C1 segment of cervical spinal cord (tissue), 14 donors: ENCODE results near the gene CCR1.
A peak's percentile ranks its signal among the peaks of the same experiment; 100 is the strongest.
"Not testable (repeated sequence)": the region's sequence is repeated elsewhere in the genome, so short reads cannot be mapped to it uniquely, and the experiment has no call there.

Experiments
- DNase-seq, 14 donors: peaks; one replicate each; lab custom pipeline; 2025; lab: John Stamatoyannopoulos, UW

CCR1 gene

DNA sequence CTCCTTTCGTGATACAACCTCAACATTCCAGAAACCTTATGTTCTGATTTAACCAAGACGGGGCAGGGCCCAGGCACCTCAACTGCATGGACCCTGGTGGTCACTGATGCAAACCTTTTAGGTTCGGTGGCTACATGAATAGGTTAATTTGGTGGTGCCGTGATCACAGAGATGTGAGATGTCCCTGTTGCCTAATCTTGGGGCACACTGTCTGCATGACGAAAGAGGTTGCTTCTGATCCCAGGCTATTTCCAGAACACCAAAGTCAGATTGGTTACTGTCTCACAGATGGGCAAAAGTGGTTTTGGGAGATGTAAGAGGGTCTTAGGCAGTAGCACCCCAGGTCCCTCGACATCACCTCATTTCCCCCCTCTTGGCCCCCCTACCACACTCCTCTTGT lies 4.0 kb upstream of the CCR1 start:
- DNase-seq: no peak

DNA sequence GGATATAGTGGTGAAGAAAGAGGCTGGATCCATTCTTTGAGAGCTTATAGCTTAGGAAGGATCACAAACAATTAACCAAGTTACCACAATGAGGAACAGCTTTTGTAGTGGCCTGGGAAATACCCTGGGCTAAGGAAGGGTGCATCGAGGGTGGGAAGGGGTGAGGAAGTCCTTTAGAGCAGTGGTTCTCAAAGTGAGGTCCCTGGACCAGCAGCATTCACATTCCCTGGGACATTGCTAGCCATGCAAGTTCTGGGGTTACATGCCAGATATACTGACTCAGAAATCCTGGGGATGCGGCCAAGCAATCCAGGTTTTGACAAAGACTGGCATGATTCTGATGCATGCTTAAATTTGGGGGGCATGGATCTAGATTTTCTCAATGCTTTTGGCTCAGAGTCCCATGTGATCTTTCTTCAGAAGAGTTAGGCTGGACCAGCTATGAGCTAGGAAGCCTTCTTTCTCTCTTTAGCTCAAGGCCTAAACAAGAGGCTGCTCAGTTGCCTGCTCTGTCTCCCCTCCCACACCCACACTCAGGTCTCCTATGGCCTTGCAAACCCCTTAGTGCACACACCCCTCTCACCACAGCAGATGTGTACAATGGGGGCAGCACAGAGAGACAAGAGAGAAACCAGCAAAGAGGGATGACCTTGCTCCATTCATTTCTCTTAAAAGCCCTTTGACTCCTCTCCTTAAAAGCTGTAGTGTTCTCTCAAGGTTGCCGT lies 1.8 kb upstream of the CCR1 start:
- DNase-seq: no peak

- no peak for DNase-seq
Measured at GRCh38 chr3:46209053-46209452, 940 bp upstream of the CCR1 start.

DNA sequence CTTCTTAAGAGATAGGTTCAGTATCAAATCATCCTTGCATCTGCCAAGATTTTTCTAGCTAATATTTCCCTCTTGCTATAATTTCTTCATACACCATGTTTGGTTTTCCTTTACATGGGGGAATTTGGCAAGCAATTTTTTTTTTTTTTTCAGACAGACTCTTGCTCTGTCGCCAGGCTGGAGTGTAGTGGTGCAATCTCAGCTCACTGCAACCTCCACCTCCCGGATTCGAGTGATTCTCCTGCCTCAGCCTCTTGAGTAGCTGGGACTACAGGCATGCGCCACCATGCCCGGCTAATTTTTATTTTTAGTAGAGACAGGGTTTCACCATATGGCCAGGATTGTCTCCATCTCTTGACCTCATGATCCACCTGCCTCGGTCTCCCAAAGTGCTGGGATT lies 599 bp downstream of the CCR1 start:
- not testable (repeated sequence) for DNase-seq

GRCh38 chr3:46206282-46207015 lies 1.7 kb downstream of the CCR1 start:
- DNase-seq: no peak

DNA sequence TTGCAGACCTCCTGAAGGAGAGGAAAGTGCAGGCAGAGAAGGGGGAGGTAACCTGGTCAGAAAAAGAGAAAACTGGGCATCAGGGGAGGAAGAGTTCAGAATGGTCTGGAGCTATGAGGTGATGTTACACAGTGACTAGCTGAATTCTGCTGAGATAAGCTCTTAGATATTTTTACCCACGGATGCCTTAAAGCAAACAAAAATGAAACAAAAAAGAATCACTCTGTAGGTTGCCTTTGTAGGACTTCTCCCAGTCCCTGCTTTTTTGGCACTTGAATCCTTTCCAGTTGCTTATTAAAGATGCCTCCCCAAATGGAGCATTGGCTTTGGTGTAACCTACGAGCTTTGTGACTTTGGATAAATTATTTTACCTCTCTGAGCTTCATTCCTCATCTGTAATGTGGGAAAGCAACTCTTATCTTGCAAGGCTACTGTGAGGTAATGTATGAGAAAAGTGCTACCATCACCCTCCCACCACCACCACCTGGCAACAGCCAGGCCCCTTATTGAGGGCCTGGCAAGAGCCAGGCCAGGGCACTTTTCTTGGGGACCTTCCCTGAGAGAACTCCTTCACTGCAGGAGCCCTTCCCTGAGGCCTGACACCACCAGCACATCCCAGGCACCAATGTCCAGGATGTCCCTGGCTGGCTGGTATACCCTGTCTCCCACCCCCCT lies 2.7 kb downstream of the CCR1 start:
- no peak for DNase-seq

DNA sequence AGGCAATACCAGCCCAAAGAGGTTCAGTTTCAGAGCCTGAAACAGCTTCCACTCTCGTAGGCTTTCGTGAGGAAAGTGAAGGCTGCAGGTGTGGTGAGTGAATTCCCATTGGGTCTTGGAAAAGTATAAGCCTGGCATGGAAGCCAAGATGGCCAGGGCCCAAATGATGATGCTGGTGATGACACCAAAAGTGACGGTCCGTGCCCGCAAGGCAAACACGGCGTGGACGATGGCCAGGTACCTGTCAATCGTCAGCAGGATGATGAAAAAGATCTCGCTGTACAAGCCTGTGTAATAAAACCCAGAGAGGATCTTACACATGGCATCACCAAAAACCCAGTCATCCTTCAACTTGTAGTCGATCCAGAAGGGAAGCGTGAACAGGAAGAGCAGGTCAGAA lies 4.4 kb downstream of the CCR1 start:
- no peak for DNase-seq

DNA sequence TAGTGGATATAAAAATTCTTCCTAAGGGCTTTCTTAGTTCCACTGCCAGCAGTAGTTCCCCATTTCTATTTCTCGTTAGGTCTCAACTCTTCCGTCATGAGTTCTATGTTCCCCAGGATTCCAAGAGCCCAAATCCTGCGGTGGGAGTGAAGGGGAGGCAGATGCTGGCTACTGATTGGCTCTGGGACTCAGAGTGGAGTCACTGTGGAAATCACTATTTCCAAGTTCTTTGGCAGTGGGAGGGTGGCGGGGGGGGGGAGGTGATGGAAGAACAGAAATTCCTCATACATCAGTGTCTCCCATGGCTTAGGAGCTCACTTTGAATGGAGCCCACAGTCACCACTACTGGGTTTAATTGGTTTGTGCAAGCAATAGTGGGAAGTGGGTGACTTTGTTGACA lies 5.6 kb downstream of the CCR1 start:
- DNase-seq: no peak

GRCh38 chr3:46200790-46201189 lies 7.3 kb downstream of the CCR1 start:
- no peak for DNase-seq

DNA sequence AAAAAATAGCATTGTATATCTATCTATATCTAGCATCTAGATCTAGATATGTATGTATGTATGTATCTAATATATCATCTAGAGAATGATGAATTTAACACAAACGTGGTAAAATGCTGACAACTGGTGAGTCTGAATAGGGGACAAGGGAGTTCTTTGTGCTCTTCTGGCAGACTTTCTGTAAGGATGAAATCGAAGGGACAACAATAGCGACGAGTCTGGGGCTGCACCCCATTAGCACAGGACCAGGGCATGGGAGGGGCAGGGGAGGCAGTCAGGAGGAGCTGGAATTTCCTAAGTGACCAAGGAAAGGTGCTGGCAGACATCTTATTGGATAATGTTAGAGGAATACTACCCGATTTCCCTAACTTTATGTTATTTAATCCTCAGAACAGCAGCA lies 7.9 kb downstream of the CCR1 start:
- peak in 1 of 14 donors; percentile 11 for DNase-seq

DNA sequence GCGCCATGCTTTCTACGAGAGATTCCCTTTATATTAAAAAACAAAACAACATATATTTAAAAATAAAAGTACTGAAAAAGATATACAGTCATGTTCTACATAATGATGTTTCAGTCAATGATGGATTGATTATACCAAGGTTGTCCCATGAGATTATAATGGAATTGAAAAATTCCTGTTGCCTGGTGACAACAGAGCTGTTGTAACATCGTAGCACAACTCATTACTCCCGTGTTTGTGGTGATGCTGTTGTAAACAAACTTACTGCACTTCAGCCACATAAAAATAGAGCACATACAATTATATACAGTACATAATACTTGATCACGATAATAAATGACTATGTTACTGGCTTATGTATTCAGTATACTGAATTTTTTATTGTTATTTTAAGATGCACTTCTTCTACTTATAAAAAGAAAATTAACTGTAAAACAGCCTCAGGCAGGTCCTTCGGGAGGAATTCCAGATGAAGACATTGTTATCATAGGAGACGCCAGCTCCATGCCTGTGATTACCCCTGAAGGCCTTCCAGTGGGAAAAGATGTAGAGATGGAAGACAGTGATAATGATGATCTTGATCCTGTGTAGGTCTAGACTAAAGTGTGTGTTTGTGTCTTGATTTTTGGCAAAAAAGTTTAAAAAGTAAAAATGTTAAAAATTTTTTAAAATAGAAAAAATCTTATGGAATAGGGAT lies 11.7 kb downstream of the CCR1 start:
- DNase-seq: no peak

GRCh38 chr3:46194868-46195553 lies 13.1 kb downstream of the CCR1 start:
- no peak for DNase-seq

DNA sequence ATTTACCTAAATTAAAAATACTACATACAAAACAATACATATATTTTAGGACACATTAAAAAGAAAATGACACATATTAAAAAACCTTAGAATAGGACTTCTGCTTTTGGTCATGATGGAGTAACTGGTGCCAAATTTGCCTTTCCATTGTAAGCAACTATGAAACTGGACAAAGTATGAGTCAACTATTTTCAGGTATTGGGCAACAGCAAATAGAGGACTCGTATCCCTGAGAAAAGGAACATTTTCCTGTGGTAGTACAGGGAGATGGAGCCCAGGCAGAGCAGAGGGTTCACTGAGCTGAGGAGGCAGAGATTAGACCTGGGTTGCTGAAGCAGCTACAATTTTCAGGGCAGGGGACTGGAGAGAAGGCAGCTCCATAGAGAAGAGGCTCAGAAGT lies 14.7 kb downstream of the CCR1 start:
- no peak for DNase-seq

DNA sequence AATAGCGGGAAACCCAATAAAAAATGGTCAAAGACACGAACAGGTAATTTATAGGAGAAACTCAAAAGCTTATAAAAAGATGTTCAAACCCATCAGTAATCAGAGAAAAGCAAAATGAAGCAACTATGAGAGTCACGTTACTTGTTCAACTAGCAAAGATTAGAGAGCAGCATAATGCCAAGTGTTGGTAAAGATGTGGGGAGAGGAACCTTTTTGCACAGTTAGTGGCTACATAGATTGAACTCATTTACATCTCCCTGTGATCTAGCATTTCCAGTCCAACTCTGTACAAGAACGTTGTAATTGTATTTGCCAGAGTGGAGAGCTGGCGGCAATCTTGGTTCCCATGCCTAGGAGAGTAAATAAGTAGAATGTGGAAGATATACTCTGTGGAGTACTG lies 15.2 kb downstream of the CCR1 start:
- no peak for DNase-seq

GRCh38 chr3:46191730-46192129 lies 16.4 kb downstream of the CCR1 start:
- DNase-seq: no peak

- DNase-seq: no peak
Measured at GRCh38 chr3:46188708-46189107, 19.4 kb downstream of the CCR1 start.

DNA sequence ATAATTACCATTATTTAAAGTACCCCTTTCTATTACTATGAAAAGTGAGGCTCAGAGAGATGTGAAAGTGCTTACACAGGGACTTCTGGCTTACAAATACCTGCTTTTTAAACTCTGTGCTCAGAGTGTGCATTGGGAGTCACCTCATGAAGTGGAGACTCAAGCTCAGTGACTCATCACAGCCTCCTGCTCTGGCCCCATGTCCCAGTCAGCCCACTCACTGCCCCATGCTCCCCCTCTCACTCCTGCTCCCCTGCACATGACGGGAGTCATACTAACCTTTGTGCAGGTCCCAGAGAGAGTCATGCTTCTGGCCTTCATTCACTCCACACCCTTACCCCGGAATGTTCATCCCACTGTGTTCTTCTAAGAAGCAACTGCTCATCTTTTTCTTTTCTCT lies 20.2 kb downstream of the CCR1 start:
- no peak for DNase-seq

DNA sequence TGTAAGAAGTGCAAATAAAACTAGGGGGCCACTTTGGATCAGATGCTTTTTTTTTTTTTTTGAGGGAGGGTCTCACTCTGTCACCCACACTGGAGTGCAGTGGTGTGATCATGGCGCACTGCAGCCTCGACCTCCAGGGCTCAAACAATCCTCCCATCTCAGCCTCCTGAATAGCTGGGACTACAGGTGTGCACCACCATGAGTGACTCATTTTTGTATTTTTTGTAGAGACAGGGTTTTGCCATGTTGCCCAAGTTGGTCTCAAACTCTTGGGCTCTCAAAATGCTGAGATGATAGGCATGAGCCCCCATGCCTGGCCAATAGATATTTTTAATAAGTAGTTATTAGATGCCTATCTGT lies 20.8 kb downstream of the CCR1 start:
- no peak for DNase-seq

GRCh38 chr3:46186471-46187340 lies 21.4 kb downstream of the CCR1 start:
- no peak for DNase-seq

DNA sequence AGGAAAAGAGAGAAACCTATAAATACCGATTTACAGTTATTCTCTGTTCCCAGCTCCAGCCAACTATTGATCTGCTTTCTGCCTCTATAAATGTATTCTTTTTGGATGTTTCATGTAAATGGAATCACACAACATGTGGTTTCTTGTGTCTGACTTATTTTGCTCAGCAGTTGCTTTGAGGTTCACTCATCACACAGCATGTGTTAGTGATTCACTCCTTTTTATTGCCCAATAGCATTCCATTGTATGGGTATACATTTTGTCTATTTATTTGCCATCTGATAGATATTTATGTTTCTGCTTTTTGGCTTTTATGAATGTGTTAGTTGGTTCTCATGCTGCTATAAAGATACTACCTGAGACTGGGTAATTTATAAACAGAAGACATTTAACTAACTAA lies 23.6 kb downstream of the CCR1 start:
- DNase-seq: no peak

GRCh38 chr3:46183330-46183729 lies 24.8 kb downstream of the CCR1 start:
- DNase-seq: peak in 1 of 14 donors; percentile 23
